WTC11 (cell line): Measurements from ENCODE around the gene CXorf51A. TPM values are rescaled to one million over a fixed set of nuclear protein-coding genes. Genes with fewer than 3 reads are reported as not detected.

ENCODE experiments used
- ATAC-seq: fragments of 200-7000 bp; cut with Tn5 transposase; 2 replicates; pipeline ENCODE4 v1.10.0; 2021; ENCODE audit warnings: mild to moderate bottlenecking, moderate library complexity
- CTCF ChIA-PET: fragments of 300-600 bp; sonication (Branson Sonifier 250); formaldehyde crosslinking; loops from one replicate; lab custom pipeline; 2021; ENCODE audit warnings: antibody characterized with exemption; lab: Charles Lee
- POLR2A ChIA-PET: fragments of 350-600 bp; sonication (Branson Sonifier 250); formaldehyde crosslinking; loops from one replicate; lab custom pipeline; 2021; ENCODE audit warnings: antibody characterized with exemption; lab: Charles Lee
- DNase-seq: peaks from one replicate; pipeline ENCODE4 v3.0.0; 2021; ENCODE audit warnings: low spot score
- H3K27ac Mint-ChIP-seq: 2 replicates; pipeline ENCODE4 v1.8.0; 2021; ENCODE audit warnings: mixed read lengths
- H3K27me3 Mint-ChIP-seq: 2 replicates; pipeline ENCODE4 v1.8.0; 2021; ENCODE audit warnings: low read depth, mild to moderate bottlenecking, moderate library complexity, mixed read lengths
- H3K36me3 Mint-ChIP-seq: 2 replicates; pipeline ENCODE4 v1.8.0; 2021; ENCODE audit warnings: mixed read lengths
- H3K4me1 Mint-ChIP-seq: 2 replicates; pipeline ENCODE4 v1.8.0; 2022; ENCODE audit warnings: mixed read lengths
- H3K4me3 Mint-ChIP-seq: 2 replicates; pipeline ENCODE4 v1.8.0; 2021; ENCODE audit warnings: mild to moderate bottlenecking, moderate library complexity, mixed read lengths
- H3K9me3 Mint-ChIP-seq: 2 replicates; pipeline ENCODE4 v1.8.0; 2021; ENCODE audit warnings: mixed read lengths
- FOXJ3 ChIP-seq: sonication (generic); formaldehyde crosslinking; IDR thresholded peaks from 2 replicates; pipeline ENCODE4 v1.9.0; 2021; ENCODE audit warnings: missing genetic modification reagents, mild to moderate bottlenecking, borderline replicate concordance
- FOXP4 ChIP-seq: sonication (generic); formaldehyde crosslinking; IDR thresholded peaks from 2 replicates; pipeline ENCODE4 v1.8.0; 2022; ENCODE audit warnings: mild to moderate bottlenecking, missing genetic modification reagents
- GABPB1 ChIP-seq: sonication (generic); formaldehyde crosslinking; IDR thresholded peaks from 2 replicates; pipeline ENCODE4 v1.8.1; 2023; ENCODE audit warnings: mild to moderate bottlenecking, missing genetic modification reagents
- GRHL2 ChIP-seq: fragments of 250-450 bp; sonication (Bioruptor Pico); IDR thresholded peaks from 2 replicates; pipeline ENCODE4 v1.8.0; 2022; ENCODE audit warnings: mild to moderate bottlenecking, moderate library complexity; ENCODE audit not compliant: insufficient replicate concordance, severe bottlenecking
- IRF1 ChIP-seq: sonication (generic); formaldehyde crosslinking; IDR thresholded peaks from 2 replicates; pipeline ENCODE4 v1.8.0; 2023; ENCODE audit warnings: missing genetic modification reagents
- MYBL2 ChIP-seq: sonication (generic); formaldehyde crosslinking; IDR thresholded peaks from 2 replicates; pipeline ENCODE4 v1.8.1; 2023; ENCODE audit warnings: mild to moderate bottlenecking, moderate library complexity, missing genetic modification reagents
- NR2C2 ChIP-seq: sonication (generic); formaldehyde crosslinking; IDR thresholded peaks from 2 replicates; pipeline ENCODE4 v1.8.0; 2022; ENCODE audit warnings: mild to moderate bottlenecking, missing genetic modification reagents
- NR3C1 ChIP-seq: sonication (generic); formaldehyde crosslinking; conservative IDR thresholded peaks from 2 replicates; pipeline ENCODE4 v1.8.1; 2023; ENCODE audit warnings: low read depth, mild to moderate bottlenecking, missing genetic modification reagents
- SMAD4 ChIP-seq: sonication (generic); formaldehyde crosslinking; IDR thresholded peaks from 2 replicates; pipeline ENCODE4 v1.8.0; 2022; ENCODE audit warnings: mild to moderate bottlenecking, missing genetic modification reagents
- TP53 ChIP-seq: sonication (generic); formaldehyde crosslinking; IDR thresholded peaks from 2 replicates; pipeline ENCODE4 v1.8.1; 2023; ENCODE audit warnings: mild to moderate bottlenecking, missing genetic modification reagents
- ZNF138 ChIP-seq: sonication (generic); formaldehyde crosslinking; conservative IDR thresholded peaks from 2 replicates; pipeline ENCODE4 v1.8.1; 2022; ENCODE audit warnings: mild to moderate bottlenecking, moderate library complexity, missing genetic modification reagents
- ZNF263 ChIP-seq: sonication (generic); formaldehyde crosslinking; IDR thresholded peaks from 2 replicates; pipeline ENCODE4 v1.8.1; 2022; ENCODE audit warnings: low read depth, mild to moderate bottlenecking, moderate library complexity, missing genetic modification reagents
- ZNF317 ChIP-seq: sonication (generic); formaldehyde crosslinking; IDR thresholded peaks from 2 replicates; pipeline ENCODE4 v1.8.1; 2023; ENCODE audit warnings: low read depth, mild to moderate bottlenecking, moderate library complexity, missing genetic modification reagents, borderline replicate concordance
- ZNF416 ChIP-seq: fragments of 250-450 bp; sonication (Bioruptor Pico); IDR thresholded peaks from 2 replicates; pipeline ENCODE4 v1.9.0; 2021; ENCODE audit warnings: mild to moderate bottlenecking, inconsistent platforms
- ZNF423 ChIP-seq: fragments of 250-450 bp; sonication (Bioruptor Pico); IDR thresholded peaks from 2 replicates; pipeline ENCODE4 v2.1.2; 2022; ENCODE audit warnings: mild to moderate bottlenecking, moderate library complexity
- ZNF425 ChIP-seq: fragments of 250-450 bp; sonication (Bioruptor Pico); conservative IDR thresholded peaks from 2 replicates; pipeline ENCODE4 v1.9.0; 2021; ENCODE audit warnings: mild to moderate bottlenecking
- total RNA-seq: library from RNA; stranded (reverse); gene quantifications from 3 replicates; pipeline ENCODE4 v1.2.3, GENCODE V29; 2021
- TF ChIP-seq, protein P1 (sequence below): sonication (generic); formaldehyde crosslinking; IDR thresholded peaks from 2 replicates; pipeline ENCODE4 v1.8.1; 2022; ENCODE audit warnings: low read depth, mild to moderate bottlenecking, moderate library complexity, missing genetic modification reagents, borderline replicate concordance
- TF ChIP-seq, protein P2 (sequence below): sonication (generic); formaldehyde crosslinking; IDR thresholded peaks from 2 replicates; pipeline ENCODE4 v1.8.0; 2022; ENCODE audit warnings: mild to moderate bottlenecking, missing genetic modification reagents
- TF ChIP-seq, protein P3 (sequence below): sonication (generic); formaldehyde crosslinking; IDR thresholded peaks from 2 replicates; pipeline ENCODE4 v1.8.1; 2023; ENCODE audit warnings: mild to moderate bottlenecking, missing genetic modification reagents

The CXorf51A gene
- total RNA-seq, 1 experiment from 2014 or later = not detected

DNA sequence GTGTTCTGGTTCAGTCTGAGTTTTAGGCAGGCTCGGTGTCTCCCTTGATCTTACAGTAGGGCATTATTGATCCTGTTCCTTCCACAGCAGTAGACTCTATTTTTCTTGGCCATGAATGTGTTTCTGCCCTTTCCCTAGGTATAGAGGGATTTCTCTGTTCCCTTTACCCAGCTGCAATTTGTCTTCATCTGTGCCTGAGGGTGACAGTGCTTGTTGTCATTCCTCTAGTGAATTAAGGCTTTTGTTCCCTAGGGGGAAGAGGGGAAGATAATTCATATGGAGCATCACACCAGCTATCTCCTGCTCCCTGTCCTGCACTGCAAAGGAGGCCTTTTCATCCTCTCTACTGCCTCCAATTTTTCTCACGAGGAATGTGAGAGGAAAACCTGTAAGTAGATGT, 39.7 kb upstream of the CXorf51A start:
- DNase-seq (no peak), ATAC-seq (no peak)
- ChIA-PET POLR2A (no interaction called here), CTCF (no interaction called here)
- Mint-ChIP-seq H3K36me3 (peaks cover 28% of the 10 kb centered on the region), H3K9me3 (peaks cover 53% of the 10 kb centered on the region), H3K4me1 (no peaks in the 10 kb centered on the region), H3K27me3 (no peaks in the 10 kb centered on the region), H3K4me3 (no peak overlapping the region), H3K27ac (no peak overlapping the region)
- TF ChIP-seq ZNF317 (CRISPR knock-in tag) (no peak), ZNF263 (CRISPR knock-in tag) (no peak), MYBL2 (CRISPR knock-in tag) (no peak), NR3C1 (CRISPR knock-in tag) (no peak), GRHL2 (CRISPR knock-in tag) (no peak), GABPB1 (no peak), SMAD4 (CRISPR knock-in tag) (no peak), ZNF425 (CRISPR knock-in tag) (no peak), NR2C2 (CRISPR knock-in tag) (no peak), IRF1 (no peak), FOXP4 (CRISPR knock-in tag) (no peak), ZNF138 (no peak), ZNF423 (no peak), TP53 (CRISPR knock-in tag) (no peak), FOXJ3 (CRISPR knock-in tag) (no peak), ZNF416 (CRISPR knock-in tag) (no peak)
- TF ChIP-seq, protein P1, sequence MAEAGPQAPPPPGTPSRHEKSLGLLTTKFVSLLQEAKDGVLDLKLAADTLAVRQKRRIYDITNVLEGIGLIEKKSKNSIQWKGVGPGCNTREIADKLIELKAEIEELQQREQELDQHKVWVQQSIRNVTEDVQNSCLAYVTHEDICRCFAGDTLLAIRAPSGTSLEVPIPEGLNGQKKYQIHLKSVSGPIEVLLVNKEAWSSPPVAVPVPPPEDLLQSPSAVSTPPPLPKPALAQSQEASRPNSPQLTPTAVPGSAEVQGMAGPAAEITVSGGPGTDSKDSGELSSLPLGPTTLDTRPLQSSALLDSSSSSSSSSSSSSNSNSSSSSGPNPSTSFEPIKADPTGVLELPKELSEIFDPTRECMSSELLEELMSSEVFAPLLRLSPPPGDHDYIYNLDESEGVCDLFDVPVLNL (CRISPR knock-in tag) = no peak
- TF ChIP-seq, protein P2, sequence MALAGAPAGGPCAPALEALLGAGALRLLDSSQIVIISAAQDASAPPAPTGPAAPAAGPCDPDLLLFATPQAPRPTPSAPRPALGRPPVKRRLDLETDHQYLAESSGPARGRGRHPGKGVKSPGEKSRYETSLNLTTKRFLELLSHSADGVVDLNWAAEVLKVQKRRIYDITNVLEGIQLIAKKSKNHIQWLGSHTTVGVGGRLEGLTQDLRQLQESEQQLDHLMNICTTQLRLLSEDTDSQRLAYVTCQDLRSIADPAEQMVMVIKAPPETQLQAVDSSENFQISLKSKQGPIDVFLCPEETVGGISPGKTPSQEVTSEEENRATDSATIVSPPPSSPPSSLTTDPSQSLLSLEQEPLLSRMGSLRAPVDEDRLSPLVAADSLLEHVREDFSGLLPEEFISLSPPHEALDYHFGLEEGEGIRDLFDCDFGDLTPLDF = no peak
- TF ChIP-seq, protein P3, sequence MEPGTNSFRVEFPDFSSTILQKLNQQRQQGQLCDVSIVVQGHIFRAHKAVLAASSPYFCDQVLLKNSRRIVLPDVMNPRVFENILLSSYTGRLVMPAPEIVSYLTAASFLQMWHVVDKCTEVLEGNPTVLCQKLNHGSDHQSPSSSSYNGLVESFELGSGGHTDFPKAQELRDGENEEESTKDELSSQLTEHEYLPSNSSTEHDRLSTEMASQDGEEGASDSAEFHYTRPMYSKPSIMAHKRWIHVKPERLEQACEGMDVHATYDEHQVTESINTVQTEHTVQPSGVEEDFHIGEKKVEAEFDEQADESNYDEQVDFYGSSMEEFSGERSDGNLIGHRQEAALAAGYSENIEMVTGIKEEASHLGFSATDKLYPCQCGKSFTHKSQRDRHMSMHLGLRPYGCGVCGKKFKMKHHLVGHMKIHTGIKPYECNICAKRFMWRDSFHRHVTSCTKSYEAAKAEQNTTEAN (CRISPR knock-in tag) = no peak
- TF ChIP-seq, all 79 proteins: peak for 0
